HEK293T (cell line): Measurements from ENCODE around the gene TMEM203.

Experiments used
- CTCF ChIA-PET: fragments of 350-600 bp; formaldehyde crosslinking; extraction: SDS; loops from one replicate; lab custom pipeline; 2021; ENCODE audit warnings: antibody characterized with exemption, inconsistent platforms; lab: Yijun Ruan, JAX
- POLR2A ChIA-PET: fragments of 350-600 bp; formaldehyde crosslinking; extraction: SDS; loops from one replicate; lab custom pipeline; 2020; ENCODE audit warnings: antibody characterized with exemption, inconsistent platforms; lab: Yijun Ruan, JAX
- DNase-seq: peaks from one replicate; pipeline ENCODE4 v3.0.0; 2012; ENCODE audit warnings: mixed read lengths; ENCODE audit errors: extremely low spot score
- ARNT ChIP-seq: fragments of 450-650 bp; IDR thresholded peaks from 2 replicates; pipeline ENCODE4 v1.6.1; 2017; ENCODE audit warnings: mild to moderate bottlenecking
- BHLHE40 ChIP-seq: fragments of 450-650 bp; IDR thresholded peaks from 2 replicates; pipeline ENCODE4 v1.6.1; 2016; ENCODE audit warnings: mild to moderate bottlenecking, moderate library complexity, borderline replicate concordance
- CTBP1 ChIP-seq: fragments of 450-650 bp; IDR thresholded peaks from 2 replicates; pipeline ENCODE4 v1.6.1; 2016; ENCODE audit warnings: borderline replicate concordance
- ELF4 ChIP-seq: fragments of 450-650 bp; IDR thresholded peaks from 2 replicates; pipeline ENCODE4 v1.6.1; 2017; ENCODE audit warnings: antibody characterized with exemption
- FOXA1 ChIP-seq: fragments of 450-650 bp; IDR thresholded peaks from 2 replicates; pipeline ENCODE4 v1.6.1; 2016; ENCODE audit warnings: mild to moderate bottlenecking
- FOXK2 ChIP-seq: fragments of 450-650 bp; IDR thresholded peaks from 2 replicates; pipeline ENCODE4 v1.6.1; 2016; ENCODE audit warnings: mild to moderate bottlenecking
- FOXM1 ChIP-seq: fragments of 450-650 bp; IDR thresholded peaks from 2 replicates; pipeline ENCODE4 v1.6.1; 2017; ENCODE audit warnings: mild to moderate bottlenecking, borderline replicate concordance
- HDGF ChIP-seq: fragments of 450-650 bp; IDR thresholded peaks from 2 replicates; pipeline ENCODE4 v1.6.1; 2017; ENCODE audit warnings: antibody characterized with exemption, borderline replicate concordance
- L3MBTL2 ChIP-seq: fragments of 450-650 bp; conservative IDR thresholded peaks from 2 replicates; pipeline ENCODE4 v1.6.1; 2016; ENCODE audit warnings: mild to moderate bottlenecking
- LEF1 ChIP-seq: fragments of 450-650 bp; IDR thresholded peaks from 2 replicates; pipeline ENCODE4 v1.6.1; 2017; ENCODE audit warnings: mild to moderate bottlenecking, borderline replicate concordance
- NFRKB ChIP-seq: fragments of 450-650 bp; IDR thresholded peaks from 2 replicates; pipeline ENCODE4 v1.6.1; 2016; ENCODE audit warnings: mild to moderate bottlenecking, moderate library complexity
- SP1 ChIP-seq: fragments of 450-650 bp; IDR thresholded peaks from 2 replicates; pipeline ENCODE4 v1.6.1; 2017
- SUZ12 ChIP-seq: fragments of 450-650 bp; IDR thresholded peaks from 2 replicates; pipeline ENCODE4 v1.6.1; 2016; ENCODE audit warnings: mild to moderate bottlenecking
- TARDBP ChIP-seq: fragments of 450-650 bp; IDR thresholded peaks from 2 replicates; pipeline ENCODE4 v1.6.1; 2016
- ZNF384 ChIP-seq: fragments of 450-650 bp; IDR thresholded peaks from 2 replicates; pipeline ENCODE4 v1.6.1; 2016
- TF ChIP-seq, protein P1 (sequence below): fragments of 450-650 bp; IDR thresholded peaks from 2 replicates; pipeline ENCODE4 v1.6.1; 2016

Gene TMEM203

DNA sequence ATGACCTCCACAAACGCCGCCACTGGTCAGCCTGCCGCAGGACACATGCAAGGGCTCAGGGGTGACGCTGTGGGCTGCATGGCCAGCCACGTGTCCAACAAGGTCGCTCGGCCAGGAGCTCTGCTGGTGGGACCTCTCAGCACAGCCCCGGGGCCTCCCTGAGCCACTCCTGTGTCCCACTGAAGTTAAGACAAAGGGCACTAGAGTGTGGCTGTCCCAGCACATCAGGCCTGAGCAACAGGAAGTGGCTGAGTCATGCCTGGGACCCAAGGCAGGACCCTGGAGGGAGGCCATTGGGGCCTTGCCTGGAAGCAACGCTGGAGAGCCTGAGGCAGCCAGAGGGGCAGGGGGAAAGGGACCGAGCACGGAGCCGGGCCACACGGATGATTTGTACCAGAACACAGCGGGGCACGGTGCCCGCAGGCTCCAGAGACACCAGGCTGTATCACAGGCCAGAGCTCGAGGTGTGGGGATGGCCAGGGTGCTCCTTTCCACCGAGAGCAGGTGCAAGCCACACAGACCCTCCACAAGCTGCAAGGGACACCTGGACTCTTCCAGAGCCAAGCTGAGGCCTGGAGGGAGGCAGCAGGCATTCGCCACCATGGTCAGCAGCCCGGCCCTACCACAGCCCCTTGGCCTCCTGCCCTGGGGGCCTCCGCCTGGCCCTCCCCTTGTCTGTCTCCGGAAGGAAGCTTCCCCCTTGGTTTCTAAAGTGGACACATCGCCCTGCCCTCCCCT lies 27.1 kb downstream of the TMEM203 start:
- POLR2A ChIA-PET, result interaction anchor here (0.7 to 1.3 kb wide), 3 partner anchors 10 to 49 kb away, joined by 3 to 4 read pairs (median 3); partner anchors contain the start of gene RNF208
- DNase-seq, result no peak
- CTCF ChIA-PET, result no interaction called here
- TF ChIP-seq ARNT (no peak), FOXM1 (no peak), ELF4 (no peak), CTBP1 (no peak), TARDBP (no peak)

DNA sequence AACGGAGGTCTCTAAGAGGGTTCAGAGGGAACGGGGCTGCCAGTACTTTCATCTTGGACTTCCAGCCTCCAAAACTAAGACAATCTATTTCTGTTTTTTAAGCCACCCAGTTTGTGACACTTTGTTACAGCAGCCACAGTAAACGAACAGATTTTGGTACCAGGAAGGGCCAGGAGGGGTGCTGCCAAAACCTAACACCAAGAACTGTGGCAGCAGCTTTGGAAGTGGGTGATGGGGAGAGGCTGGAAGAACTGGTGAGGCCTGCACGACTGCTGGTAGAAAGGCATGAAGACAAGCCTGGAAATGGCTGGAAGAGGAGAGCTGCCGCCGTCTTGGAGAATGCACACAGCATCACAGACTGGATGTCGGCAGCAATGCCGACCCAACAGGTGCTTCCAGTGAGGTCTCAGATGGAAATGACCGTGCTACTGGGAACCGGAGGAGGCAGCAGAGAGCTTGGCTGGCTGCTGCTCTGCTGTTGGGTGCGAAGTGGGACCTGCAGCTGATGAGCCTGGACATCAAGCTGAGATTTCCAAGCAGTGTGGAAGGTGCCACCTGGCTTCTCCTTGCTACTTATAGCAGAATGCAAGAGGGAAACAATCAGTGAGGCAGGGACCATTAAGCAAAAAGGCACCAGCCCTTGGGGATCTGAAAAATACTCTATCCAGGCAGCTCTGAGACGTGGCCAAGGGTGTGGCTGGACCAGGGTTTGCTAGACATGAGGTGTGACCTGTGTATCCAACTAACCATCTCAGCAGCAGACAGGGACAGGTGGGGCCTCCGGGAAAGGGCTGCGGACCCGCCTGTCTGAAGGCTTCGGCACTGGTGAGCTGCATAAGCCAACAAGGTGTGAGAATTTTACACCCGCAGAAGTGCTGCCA lies 28.9 kb downstream of the TMEM203 start:
- CTCF ChIA-PET, result interaction anchor here (0.6 to 1.4 kb wide), 6 partner anchors 8 to 49 kb away, joined by 3 to 6 read pairs (median 3); no protein-coding TSS in a partner anchor
- peak; percentile 64 for DNase-seq

GRCh38 chr9:137175345-137175961 lies 30.0 kb downstream of the TMEM203 start:
- POLR2A ChIA-PET, result interaction anchor here (0.9 kb wide), 2 partner anchors 11 to 46 kb away, joined by 3 read pairs; no protein-coding TSS in a partner anchor
- DNase-seq, result no peak
- CTCF ChIA-PET, result no interaction called here
- TF ChIP-seq ARNT (no peak), CTBP1 (no peak), HDGF (no peak), FOXK2 (no peak), LEF1 (no peak), BHLHE40 (no peak), SUZ12 (no peak), ELF4 (no peak)
- TF ChIP-seq, protein P1, sequence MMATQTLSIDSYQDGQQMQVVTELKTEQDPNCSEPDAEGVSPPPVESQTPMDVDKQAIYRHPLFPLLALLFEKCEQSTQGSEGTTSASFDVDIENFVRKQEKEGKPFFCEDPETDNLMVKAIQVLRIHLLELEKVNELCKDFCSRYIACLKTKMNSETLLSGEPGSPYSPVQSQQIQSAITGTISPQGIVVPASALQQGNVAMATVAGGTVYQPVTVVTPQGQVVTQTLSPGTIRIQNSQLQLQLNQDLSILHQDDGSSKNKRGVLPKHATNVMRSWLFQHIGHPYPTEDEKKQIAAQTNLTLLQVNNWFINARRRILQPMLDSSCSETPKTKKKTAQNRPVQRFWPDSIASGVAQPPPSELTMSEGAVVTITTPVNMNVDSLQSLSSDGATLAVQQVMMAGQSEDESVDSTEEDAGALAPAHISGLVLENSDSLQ, result no peak

More for the DNA sequence above, 28.9 kb downstream of the TMEM203 start:
- TF ChIP-seq FOXK2, result no peak
- no peak for TF ChIP-seq NFRKB
- no peak for TF ChIP-seq ELF4
- TF ChIP-seq L3MBTL2, result no peak
- POLR2A ChIA-PET, result interaction anchor here (0.9 to 1.9 kb wide), 4 partner anchors 12 to 47 kb away, joined by 3 to 11 read pairs (median 4); partner anchors contain the start of gene SSNA1

GRCh38 chr9:137174722-137175293 lies 30.6 kb downstream of the TMEM203 start:
- CTCF ChIA-PET, result interaction anchor here (1.0 kb wide), 1 partner anchor 62 kb away, joined by 3 read pairs; no protein-coding TSS in a partner anchor
- POLR2A ChIA-PET, result interaction anchor here (0.9 kb wide), 2 partner anchors 12 to 45 kb away, joined by 3 read pairs; no protein-coding TSS in a partner anchor
- no peak for DNase-seq

DNA sequence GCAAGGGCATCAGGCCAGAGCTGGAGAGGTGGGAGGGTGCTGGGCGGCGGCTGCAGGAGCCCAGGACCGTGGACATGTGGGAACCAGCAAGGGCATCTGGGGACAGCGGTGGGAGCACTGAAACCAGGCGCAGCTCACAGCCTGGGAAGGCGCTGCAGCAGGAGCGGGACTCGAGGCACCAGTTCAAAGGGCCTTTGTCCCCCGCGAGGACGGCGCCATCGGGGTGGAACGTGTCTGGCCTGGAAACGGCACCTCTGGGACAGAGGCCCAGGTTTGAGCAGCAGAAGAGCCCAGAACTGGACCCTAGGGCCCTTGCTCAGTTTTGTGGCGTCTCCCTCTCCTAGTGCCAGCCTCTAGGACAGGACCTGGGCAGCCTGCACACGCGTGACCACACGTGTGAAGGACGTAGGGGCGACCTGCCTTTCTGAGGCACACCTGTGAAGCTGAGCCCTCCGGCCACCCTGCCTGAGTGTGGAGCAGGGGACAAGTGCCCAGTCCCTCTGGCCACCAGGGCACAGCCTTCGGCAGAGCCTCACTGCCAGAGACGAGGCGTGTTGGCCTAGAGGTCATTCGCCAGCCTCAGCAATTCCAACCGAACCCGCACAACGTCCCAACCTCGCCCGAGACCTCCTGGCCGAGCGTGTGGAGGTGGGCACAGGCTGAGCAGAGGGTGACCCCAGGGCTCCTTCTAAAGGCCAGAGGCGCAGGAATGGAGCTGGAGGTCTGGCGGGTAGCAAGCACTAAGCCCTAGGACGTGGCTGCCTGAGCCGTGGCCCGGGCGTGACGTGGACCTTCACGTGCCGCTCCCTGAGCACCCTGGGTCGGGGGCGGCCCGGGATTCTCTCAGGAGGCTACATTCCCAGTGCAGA lies 31.4 kb downstream of the TMEM203 start:
- CTCF ChIA-PET, result interaction anchor here (1.0 kb wide), 1 partner anchor 63 kb away, joined by 3 read pairs; no protein-coding TSS in a partner anchor
- no peak for DNase-seq
- TF ChIP-seq ZNF384, result no peak
- no peak for TF ChIP-seq SUZ12
- TF ChIP-seq LEF1, result no peak
- no peak for TF ChIP-seq TARDBP
- no peak for TF ChIP-seq CTBP1
- no peak for TF ChIP-seq BHLHE40
- no peak for TF ChIP-seq L3MBTL2
- no peak for TF ChIP-seq FOXM1
- no peak for TF ChIP-seq ELF4
- TF ChIP-seq SP1, result no peak
- no peak for TF ChIP-seq HDGF
- TF ChIP-seq, protein P1, result no peak
- TF ChIP-seq ARNT, result no peak
- TF ChIP-seq FOXA1, result no peak
- TF ChIP-seq FOXK2, result no peak
- no peak for TF ChIP-seq NFRKB
- POLR2A ChIA-PET, result interaction anchor here (0.9 kb wide), 1 partner anchor 13 kb away, joined by 3 read pairs; no protein-coding TSS in a partner anchor

More at GRCh38 chr9:137174722-137175293, 30.6 kb downstream of the TMEM203 start:
- TF ChIP-seq NFRKB (no peak), FOXM1 (no peak), FOXK2 (no peak)
